OCI-LY3 (cell line): ENCODE results near the gene MTHFD2L.

ENCODE experiments used
- EZH2phosphoT487 ChIP-seq: fragments of 200-600 bp; shearing (Covaris generic); IDR thresholded peaks from 2 replicates; pipeline ENCODE4 v1.6.1; 2018; ENCODE audit warnings: antibody characterized with exemption, mixed run types, low read depth
- TF ChIP-seq, protein P1 (sequence below): fragments of 200-600, 300-600 bp; sonication (generic); IDR thresholded peaks from 2 replicates; pipeline ENCODE4 v1.5.1; 2014; ENCODE audit warnings: antibody characterized with exemption, low read length, low read depth

DNA sequence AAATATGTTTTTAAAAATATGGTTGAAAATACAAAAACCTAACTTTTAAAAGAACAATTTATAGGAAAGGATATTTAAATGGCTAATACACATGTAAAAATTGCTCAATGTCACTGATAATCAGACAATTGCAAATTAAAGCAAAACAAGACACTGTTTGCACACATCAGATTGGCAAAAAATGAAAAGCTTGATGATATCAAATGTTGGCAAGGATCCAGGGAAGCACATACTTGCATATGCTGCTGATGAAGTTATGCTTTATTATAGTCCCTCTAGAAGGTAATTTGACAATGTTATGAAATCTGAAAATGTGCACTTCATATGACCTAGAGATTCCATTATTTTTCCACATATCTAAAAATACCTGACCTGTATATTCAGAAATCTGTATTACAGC lies 104.6 kb downstream of the MTHFD2L start:
- TF ChIP-seq, protein P1, sequence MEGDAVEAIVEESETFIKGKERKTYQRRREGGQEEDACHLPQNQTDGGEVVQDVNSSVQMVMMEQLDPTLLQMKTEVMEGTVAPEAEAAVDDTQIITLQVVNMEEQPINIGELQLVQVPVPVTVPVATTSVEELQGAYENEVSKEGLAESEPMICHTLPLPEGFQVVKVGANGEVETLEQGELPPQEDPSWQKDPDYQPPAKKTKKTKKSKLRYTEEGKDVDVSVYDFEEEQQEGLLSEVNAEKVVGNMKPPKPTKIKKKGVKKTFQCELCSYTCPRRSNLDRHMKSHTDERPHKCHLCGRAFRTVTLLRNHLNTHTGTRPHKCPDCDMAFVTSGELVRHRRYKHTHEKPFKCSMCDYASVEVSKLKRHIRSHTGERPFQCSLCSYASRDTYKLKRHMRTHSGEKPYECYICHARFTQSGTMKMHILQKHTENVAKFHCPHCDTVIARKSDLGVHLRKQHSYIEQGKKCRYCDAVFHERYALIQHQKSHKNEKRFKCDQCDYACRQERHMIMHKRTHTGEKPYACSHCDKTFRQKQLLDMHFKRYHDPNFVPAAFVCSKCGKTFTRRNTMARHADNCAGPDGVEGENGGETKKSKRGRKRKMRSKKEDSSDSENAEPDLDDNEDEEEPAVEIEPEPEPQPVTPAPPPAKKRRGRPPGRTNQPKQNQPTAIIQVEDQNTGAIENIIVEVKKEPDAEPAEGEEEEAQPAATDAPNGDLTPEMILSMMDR, result no peak
- TF ChIP-seq EZH2phosphoT487, result no peak
